ENCODE measurements around the gene SPEF2. TPM values are rescaled to one million over a fixed set of nuclear protein-coding genes. Genes with fewer than 3 reads are reported as not detected.

SPEF2 gene
- total RNA-seq, 1 experiment from 2014 or later: 4.0 TPM

DNA sequence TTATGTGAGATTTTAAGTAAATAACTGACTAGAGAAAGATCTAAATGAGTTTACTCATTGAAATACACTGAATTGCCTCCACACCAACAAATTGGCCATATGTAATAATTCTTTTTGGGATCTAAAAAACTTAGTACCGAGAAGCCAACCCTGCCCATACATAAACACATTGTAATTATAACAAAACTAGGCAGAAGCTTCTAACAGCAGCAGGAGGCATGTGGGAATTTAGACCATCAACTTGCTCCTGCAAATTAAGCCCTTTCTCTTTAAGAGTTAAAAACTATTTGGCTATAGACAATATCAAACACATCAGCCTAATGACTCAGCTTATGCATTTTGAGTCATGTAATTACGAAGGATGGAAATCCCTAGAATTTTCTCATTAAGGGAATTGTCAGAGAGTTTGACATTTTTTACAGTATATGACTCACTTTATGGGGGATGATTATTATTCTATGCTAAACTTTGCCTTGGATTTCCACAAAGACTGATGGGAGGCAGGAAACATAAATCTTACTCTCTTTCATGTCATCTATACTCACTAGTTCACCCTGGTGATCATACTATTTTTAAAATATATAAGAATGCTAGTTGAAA lies 240.0 kb downstream of the SPEF2 start:
- intact Hi-C loops (cut with micrococcal nuclease; ENCODE audit: unreplicated experiment): no loop called here
- Mint-ChIP-seq H3K36me3 (ENCODE audit: insufficient read depth, unreplicated experiment) (no peaks in the 10 kb centered on the region), H3K27me3 (ENCODE audit: insufficient read depth, unreplicated experiment) (no peaks in the 10 kb centered on the region), H3K4me3 (ENCODE audit: unreplicated experiment) (no peak overlapping the region), H3K27ac (ENCODE audit: unreplicated experiment) (no peak overlapping the region), H3K4me1 (ENCODE audit: low read depth, unreplicated experiment) (no peaks in the 10 kb centered on the region), H3K9me3 (ENCODE audit: unreplicated experiment) (no peaks in the 10 kb centered on the region)
- H3K27me3 ChIP-seq (replicated peaks; ENCODE audit: control insufficient read depth, insufficient read depth, low read length): no peaks in the 10 kb centered on the region
- H3K9me3 ChIP-seq: no peaks in the 10 kb centered on the region
- POLR2A ChIA-PET: no interaction called here
- CTCF ChIA-PET: no interaction called here
- TF ChIP-seq, protein P1, sequence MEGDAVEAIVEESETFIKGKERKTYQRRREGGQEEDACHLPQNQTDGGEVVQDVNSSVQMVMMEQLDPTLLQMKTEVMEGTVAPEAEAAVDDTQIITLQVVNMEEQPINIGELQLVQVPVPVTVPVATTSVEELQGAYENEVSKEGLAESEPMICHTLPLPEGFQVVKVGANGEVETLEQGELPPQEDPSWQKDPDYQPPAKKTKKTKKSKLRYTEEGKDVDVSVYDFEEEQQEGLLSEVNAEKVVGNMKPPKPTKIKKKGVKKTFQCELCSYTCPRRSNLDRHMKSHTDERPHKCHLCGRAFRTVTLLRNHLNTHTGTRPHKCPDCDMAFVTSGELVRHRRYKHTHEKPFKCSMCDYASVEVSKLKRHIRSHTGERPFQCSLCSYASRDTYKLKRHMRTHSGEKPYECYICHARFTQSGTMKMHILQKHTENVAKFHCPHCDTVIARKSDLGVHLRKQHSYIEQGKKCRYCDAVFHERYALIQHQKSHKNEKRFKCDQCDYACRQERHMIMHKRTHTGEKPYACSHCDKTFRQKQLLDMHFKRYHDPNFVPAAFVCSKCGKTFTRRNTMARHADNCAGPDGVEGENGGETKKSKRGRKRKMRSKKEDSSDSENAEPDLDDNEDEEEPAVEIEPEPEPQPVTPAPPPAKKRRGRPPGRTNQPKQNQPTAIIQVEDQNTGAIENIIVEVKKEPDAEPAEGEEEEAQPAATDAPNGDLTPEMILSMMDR (IDR thresholded peaks at IDR 0.05; ENCODE audit: insufficient read depth in 1 of 2, low read depth in 1 of 2, low read length in 1 of 2, severe bottlenecking in 1 of 2, unreplicated experiment in 1 of 2): no peak
- no peaks in the 10 kb centered on the region for H3K36me3 ChIP-seq (ENCODE audit: control insufficient read depth, insufficient read depth, low read length)
- H3K4me3 ChIP-seq (ENCODE audit: low read depth, low read length): no peak overlapping the region
- BruUV-seq (replicated peaks): no TSS peak
- no peaks in the 10 kb centered on the region for H3K4me1 ChIP-seq
- DNase-seq: no peak

DNA sequence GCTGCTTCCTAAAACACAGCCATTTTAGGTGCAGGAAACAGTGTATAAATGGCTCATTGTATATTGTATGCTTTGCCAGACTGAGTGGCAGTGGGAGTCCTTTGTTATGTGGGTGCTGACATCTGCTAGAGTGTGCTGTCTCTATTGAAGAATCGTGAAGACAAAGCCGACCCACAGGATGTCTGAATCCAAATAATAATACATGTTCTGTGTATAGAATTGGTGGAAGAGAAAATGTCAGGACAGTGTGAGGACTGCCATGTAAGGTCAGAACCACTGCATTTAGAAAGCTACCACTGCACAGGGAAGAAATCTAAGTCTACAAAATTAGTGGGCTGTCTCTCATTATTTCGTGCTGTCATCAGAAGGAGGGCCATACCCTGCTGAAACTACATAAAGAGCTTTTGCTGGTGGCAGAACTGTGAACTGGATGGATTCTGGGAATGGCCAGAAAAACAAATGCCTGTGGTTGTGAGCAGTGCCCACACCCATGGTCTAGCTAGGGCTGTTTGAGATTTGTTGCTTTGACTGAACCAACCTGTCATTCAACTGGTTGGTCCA lies 241.5 kb downstream of the SPEF2 start:
- no TSS peak for BruUV-seq (replicated peaks)
- TF ChIP-seq, protein P1 (IDR thresholded peaks at IDR 0.05; ENCODE audit: insufficient read depth in 1 of 2, low read depth in 1 of 2, low read length in 1 of 2, severe bottlenecking in 1 of 2, unreplicated experiment in 1 of 2): no peak
- Mint-ChIP-seq H3K4me1 (ENCODE audit: low read depth, unreplicated experiment) (no peaks in the 10 kb centered on the region), H3K27ac (ENCODE audit: unreplicated experiment) (no peak overlapping the region), H3K36me3 (ENCODE audit: insufficient read depth, unreplicated experiment) (no peaks in the 10 kb centered on the region), H3K4me3 (ENCODE audit: unreplicated experiment) (no peak overlapping the region), H3K27me3 (ENCODE audit: insufficient read depth, unreplicated experiment) (no peaks in the 10 kb centered on the region), H3K9me3 (ENCODE audit: unreplicated experiment) (no peaks in the 10 kb centered on the region)
- DNase-seq: no peak
- Histone ChIP-seq H3K4me3 (ENCODE audit: low read depth, low read length) (no peak overlapping the region), H3K9me3 (no peaks in the 10 kb centered on the region), H3K27me3 (replicated peaks; ENCODE audit: control insufficient read depth, insufficient read depth, low read length) (no peaks in the 10 kb centered on the region), H3K36me3 (ENCODE audit: control insufficient read depth, insufficient read depth, low read length) (no peaks in the 10 kb centered on the region), H3K4me1 (no peaks in the 10 kb centered on the region)
- intact Hi-C loops (cut with micrococcal nuclease; ENCODE audit: unreplicated experiment): no loop called here
- ChIA-PET POLR2A (interaction anchor here (0.6 kb wide), 1 partner anchor 238 kb away, joined by 3 read pairs; no protein-coding TSS in a partner anchor), CTCF (no interaction called here)

DNA sequence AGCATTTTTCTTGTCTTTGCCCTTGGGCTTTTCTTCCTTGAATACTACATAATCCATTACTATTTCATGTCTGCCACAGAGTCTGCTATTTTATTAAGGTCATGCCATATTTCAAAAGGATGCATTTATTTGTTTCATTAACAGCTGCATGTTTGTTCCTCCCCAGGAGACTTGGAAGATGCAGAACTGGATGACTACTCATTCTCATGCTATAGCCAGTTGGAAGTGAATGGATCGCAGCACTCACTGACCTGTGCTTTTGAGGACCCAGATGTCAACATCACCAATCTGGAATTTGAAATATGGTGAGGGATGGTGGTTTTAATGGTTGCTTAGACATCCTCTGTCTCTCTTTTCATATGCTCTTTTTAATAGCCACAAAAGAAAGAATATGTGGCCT lies 243.0 kb downstream of the SPEF2 start:
- H3K27ac Mint-ChIP-seq (ENCODE audit: unreplicated experiment): no peak overlapping the region
- H3K27me3 Mint-ChIP-seq (ENCODE audit: insufficient read depth, unreplicated experiment): no peaks in the 10 kb centered on the region
- BruUV-seq (replicated peaks): no TSS peak
- Histone ChIP-seq H3K4me1 (no peaks in the 10 kb centered on the region), H3K27me3 (replicated peaks; ENCODE audit: control insufficient read depth, insufficient read depth, low read length) (no peaks in the 10 kb centered on the region), H3K9me3 (no peaks in the 10 kb centered on the region), H3K4me3 (ENCODE audit: low read depth, low read length) (no peak overlapping the region), H3K36me3 (ENCODE audit: control insufficient read depth, insufficient read depth, low read length) (no peaks in the 10 kb centered on the region)
- TF ChIP-seq, protein P1 (IDR thresholded peaks at IDR 0.05; ENCODE audit: insufficient read depth in 1 of 2, low read depth in 1 of 2, low read length in 1 of 2, severe bottlenecking in 1 of 2, unreplicated experiment in 1 of 2): no peak
- H3K36me3 Mint-ChIP-seq (ENCODE audit: insufficient read depth, unreplicated experiment): no peaks in the 10 kb centered on the region
- CTCF ChIA-PET: no interaction called here
- no peaks in the 10 kb centered on the region for H3K4me1 Mint-ChIP-seq (ENCODE audit: low read depth, unreplicated experiment)
- DNase-seq: no peak
- H3K4me3 Mint-ChIP-seq (ENCODE audit: unreplicated experiment): no peak overlapping the region
- H3K9me3 Mint-ChIP-seq (ENCODE audit: unreplicated experiment): peaks cover 10% of the 10 kb centered on the region
- intact Hi-C loops (cut with micrococcal nuclease; ENCODE audit: unreplicated experiment): no loop called here
- POLR2A ChIA-PET: no interaction called here

Measured in Caco-2 (cell line).